Duodenal mucosa (tissue), 2 donors: Measurements from ENCODE around the gene SLN.

Experiments
- H3K27ac ChIP-seq: one replicate; pipeline ENCODE4 v1.7.0; 2013; ENCODE audit warnings: low read depth, low read length
- H3K27me3 ChIP-seq, 2 donors: one replicate each; pipeline ENCODE4 v1.7.0; 2013; ENCODE audit warnings: low read length in 2 of 2, control low read depth in 1 of 2; ENCODE audit not compliant: insufficient read depth in 2 of 2, control insufficient read depth in 1 of 2
- H3K36me3 ChIP-seq, 2 donors: one replicate each; pipeline ENCODE4 v1.7.0; 2013; ENCODE audit warnings: low read length in 2 of 2, control low read depth in 1 of 2; ENCODE audit not compliant: insufficient read depth in 2 of 2, control insufficient read depth in 1 of 2
- H3K4me1 ChIP-seq, 2 donors: one replicate each; pipeline ENCODE4 v1.7.0; 2013; ENCODE audit warnings: low read length in 2 of 2, control low read depth in 1 of 2; ENCODE audit not compliant: insufficient read depth in 2 of 2, control insufficient read depth in 1 of 2
- H3K4me3 ChIP-seq, 2 donors: one replicate each; pipeline ENCODE4 v1.7.0; 2013; ENCODE audit warnings: low read length in 2 of 2, low read depth in 1 of 2
- H3K9ac ChIP-seq, 2 donors: one replicate each; pipeline ENCODE4 v1.7.0; 2013; ENCODE audit warnings: low read length in 2 of 2, low read depth in 1 of 2
- H3K9me3 ChIP-seq, 2 donors: one replicate each; pipeline ENCODE4 v1.7.0; 2013; ENCODE audit warnings: low read length in 2 of 2, control low read depth in 1 of 2; ENCODE audit not compliant: control insufficient read depth in 1 of 2

Gene SLN

DNA sequence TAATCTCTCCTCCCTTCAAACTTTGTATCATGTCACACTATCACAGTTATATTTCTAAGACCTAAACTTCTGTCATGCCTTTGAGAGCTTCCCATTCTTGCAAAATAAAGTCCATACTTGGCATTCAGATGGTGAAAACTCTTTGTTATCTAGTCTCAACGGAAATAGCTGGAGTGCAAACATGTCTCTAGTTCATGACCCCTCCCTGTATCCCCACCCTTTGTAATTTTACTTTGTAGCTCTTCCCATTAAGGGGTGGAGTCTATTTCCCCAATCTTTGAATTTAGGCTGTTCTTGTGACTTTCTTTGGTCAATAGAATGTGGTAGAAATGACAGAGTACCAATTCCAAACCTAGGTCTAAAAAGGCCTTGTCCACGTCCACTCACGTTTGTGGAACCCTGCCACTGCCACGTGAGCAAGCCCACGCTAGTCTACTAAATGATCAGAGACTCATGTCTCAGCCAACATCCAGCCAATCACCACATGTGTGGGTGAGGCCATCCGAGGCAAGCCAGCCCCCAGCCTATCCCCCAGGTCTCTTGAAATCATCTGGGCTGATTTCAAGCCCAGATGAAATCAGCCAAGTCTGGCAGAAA is 23.4 kb downstream of the SLN start:
- Histone ChIP-seq H3K9me3 (no peaks in the 10 kb centered on the region), H3K27ac (no peak overlapping the region), H3K4me1 (no peaks in the 10 kb centered on the region)

GRCh38 chr11:107683807-107684206 is 28.0 kb downstream of the SLN start:
- Histone ChIP-seq H3K4me3 (no peak overlapping the region), H3K4me1 (no peaks in the 10 kb centered on the region), H3K27me3 (no peaks in the 10 kb centered on the region), H3K27ac (no peak overlapping the region), H3K9ac (no peak overlapping the region), H3K36me3 (no peaks in the 10 kb centered on the region), H3K9me3 (no peaks in the 10 kb centered on the region)

More for the DNA sequence above, 23.4 kb downstream of the SLN start:
- H3K36me3 ChIP-seq: no peaks in the 10 kb centered on the region
- H3K4me3 ChIP-seq: no peak overlapping the region
- H3K27me3 ChIP-seq: peaks cover 0 to 9% of the 10 kb centered on the region in 2 donors
- no peak overlapping the region for H3K9ac ChIP-seq

DNA sequence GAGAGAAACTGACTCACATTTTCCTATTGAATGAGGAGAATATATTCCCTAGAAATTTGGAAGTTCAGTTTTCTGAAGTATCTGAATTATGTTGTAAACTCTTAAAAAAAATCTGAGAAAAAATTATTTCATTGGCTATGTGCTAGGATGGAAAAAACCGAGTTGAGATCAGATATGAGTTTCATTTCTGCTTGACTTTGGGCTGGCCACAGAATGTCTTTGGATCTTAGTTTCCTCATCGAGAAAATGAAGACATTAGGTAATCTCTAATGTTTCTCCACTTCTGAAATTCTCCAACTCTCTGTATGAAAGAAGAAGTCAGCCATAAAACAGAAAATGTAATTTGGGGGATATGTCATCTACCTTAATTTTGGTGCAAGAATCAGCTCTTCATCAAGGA is 28.8 kb downstream of the SLN start:
- no peak overlapping the region for H3K27ac ChIP-seq
- H3K9me3 ChIP-seq: no peaks in the 10 kb centered on the region
- H3K4me3 ChIP-seq: no peak overlapping the region
- no peaks in the 10 kb centered on the region for H3K36me3 ChIP-seq
- H3K4me1 ChIP-seq: no peaks in the 10 kb centered on the region
- H3K27me3 ChIP-seq: no peaks in the 10 kb centered on the region
- no peak overlapping the region for H3K9ac ChIP-seq

DNA sequence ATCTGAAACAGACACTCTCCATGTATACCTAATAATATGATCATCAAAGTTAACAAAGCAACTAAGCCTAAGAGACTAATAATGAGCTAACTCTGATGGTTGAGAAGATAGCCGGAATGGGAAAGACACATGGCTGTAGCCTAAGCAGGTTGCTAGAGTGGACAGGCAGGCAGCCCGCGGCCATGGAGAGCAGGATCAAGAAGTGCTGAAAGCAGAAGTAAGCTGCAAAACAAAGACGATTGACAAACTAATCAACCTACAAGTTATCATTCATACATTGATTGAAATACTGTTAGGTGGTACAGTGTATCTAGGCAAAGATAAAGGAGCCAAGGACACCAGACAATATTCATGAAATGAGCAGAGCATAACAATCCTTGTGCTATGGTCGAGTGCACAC is 29.3 kb downstream of the SLN start:
- Histone ChIP-seq H3K36me3 (no peaks in the 10 kb centered on the region), H3K4me1 (no peaks in the 10 kb centered on the region), H3K27ac (no peak overlapping the region), H3K27me3 (no peaks in the 10 kb centered on the region), H3K9ac (no peak overlapping the region), H3K9me3 (no peaks in the 10 kb centered on the region), H3K4me3 (no peak overlapping the region)

- Histone ChIP-seq H3K9ac (no peak overlapping the region), H3K27me3 (no peaks in the 10 kb centered on the region), H3K4me3 (no peak overlapping the region), H3K27ac (no peak overlapping the region), H3K9me3 (no peaks in the 10 kb centered on the region), H3K36me3 (no peaks in the 10 kb centered on the region), H3K4me1 (no peaks in the 10 kb centered on the region)
These were observed 29.7 kb downstream of the SLN start for GRCh38 chr11:107682171-107682570.

DNA sequence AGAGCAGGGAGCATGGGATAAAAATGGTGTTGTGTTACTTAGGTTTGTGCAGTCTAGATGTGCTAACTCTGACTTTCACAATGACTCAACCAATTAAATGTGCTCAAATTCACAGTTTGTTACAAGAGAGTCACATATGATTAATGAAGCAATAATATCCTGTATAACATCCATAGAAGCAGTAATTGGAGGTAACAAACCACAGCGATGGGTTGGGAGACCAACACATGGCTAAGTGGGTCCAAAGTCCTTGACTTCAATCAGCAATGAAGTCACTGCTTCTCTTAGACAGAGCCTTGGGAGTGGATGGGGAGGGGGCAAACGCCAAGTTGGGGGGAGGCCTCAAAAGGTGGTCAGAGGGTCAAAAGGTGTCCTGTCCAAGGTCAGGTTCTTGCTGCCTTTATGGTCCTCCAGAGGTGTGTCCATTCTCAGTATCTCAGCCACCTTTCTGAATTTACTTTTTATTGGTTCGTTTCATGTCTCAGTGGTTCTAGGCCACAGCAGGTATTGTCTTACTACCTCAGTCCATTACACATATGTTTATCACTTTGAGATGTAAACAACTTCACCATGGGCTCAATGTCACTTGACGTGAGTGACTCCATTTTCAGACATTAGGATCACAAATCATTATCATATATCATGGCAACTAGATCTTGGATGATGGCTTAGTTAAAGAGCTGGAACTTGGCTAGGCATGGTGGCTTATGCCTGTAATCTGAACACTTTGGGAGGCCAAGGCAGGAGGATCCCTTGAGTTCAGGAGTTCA is 32.4 kb downstream of the SLN start:
- H3K27me3 ChIP-seq: no peaks in the 10 kb centered on the region
- no peaks in the 10 kb centered on the region for H3K36me3 ChIP-seq
- no peak overlapping the region for H3K27ac ChIP-seq
- H3K4me1 ChIP-seq: no peaks in the 10 kb centered on the region
- H3K4me3 ChIP-seq: no peak overlapping the region
- no peak overlapping the region for H3K9ac ChIP-seq
- H3K9me3 ChIP-seq: no peaks in the 10 kb centered on the region

DNA sequence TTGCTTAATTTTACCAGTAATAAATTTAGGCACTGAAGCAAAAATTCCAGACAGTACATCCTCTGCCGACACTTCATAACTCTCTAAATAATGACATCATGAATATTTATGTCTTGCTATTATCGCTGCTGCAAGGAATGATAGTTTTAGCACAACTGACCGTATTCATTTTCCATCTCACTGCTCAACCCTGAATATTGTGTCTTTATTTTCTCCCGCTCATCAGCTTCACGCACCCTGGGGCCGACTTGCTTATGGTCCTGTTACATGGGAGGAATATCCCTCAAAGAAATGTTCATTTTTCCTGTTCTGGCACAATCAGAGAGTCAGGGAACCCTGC is 33.3 kb downstream of the SLN start:
- Histone ChIP-seq H3K9me3 (no peaks in the 10 kb centered on the region), H3K4me3 (no peak overlapping the region), H3K9ac (no peak overlapping the region), H3K4me1 (no peaks in the 10 kb centered on the region), H3K27ac (no peak overlapping the region), H3K36me3 (no peaks in the 10 kb centered on the region), H3K27me3 (no peaks in the 10 kb centered on the region)

GRCh38 chr11:107677924-107678631 is 33.8 kb downstream of the SLN start:
- Histone ChIP-seq H3K36me3 (no peaks in the 10 kb centered on the region), H3K4me3 (no peak overlapping the region), H3K4me1 (no peaks in the 10 kb centered on the region), H3K9ac (no peak overlapping the region), H3K27me3 (no peaks in the 10 kb centered on the region), H3K9me3 (no peaks in the 10 kb centered on the region), H3K27ac (no peak overlapping the region)

DNA sequence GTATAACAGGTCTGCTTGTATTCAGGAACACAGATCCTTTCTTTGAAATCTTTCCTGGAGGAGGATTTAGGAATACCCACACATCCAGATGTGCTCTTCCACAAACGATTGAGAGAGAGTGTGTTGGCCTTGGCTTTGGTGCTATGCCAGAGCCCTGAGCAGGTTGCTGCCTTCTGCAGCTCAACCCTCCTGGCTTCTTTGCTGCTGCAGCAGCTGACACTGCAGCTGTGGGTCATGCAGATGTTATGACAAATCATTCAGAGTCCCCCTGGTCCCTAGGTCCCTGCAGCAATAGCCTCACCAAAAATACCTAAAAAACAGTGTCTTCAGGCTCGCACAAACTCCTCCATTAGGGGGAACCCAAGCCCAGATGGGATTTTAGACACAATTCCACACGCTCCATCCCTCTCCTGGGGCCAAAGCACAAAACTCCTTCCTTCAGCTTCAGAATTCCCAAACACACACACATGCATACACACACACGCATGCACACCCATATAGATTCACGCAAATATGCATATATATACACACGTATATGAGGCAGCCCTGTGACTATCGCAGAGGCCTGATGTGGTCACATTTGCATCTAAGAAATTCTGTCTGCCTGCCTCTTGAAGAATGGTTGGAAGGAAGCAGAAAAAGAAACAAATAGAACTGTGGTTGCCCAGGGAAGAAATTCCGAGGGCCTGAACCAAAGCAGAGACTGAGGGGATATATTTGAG is 35.4 kb downstream of the SLN start:
- Histone ChIP-seq H3K9me3 (no peaks in the 10 kb centered on the region), H3K27me3 (peaks cover 0 to 2% of the 10 kb centered on the region in 2 donors), H3K9ac (no peak overlapping the region), H3K27ac (no peak overlapping the region), H3K36me3 (no peaks in the 10 kb centered on the region), H3K4me1 (no peaks in the 10 kb centered on the region), H3K4me3 (no peak overlapping the region)

GRCh38 chr11:107675902-107676301 is 36.0 kb downstream of the SLN start:
- H3K9ac ChIP-seq: no peak overlapping the region
- H3K27me3 ChIP-seq: peaks cover 0 to 3% of the 10 kb centered on the region in 2 donors
- H3K4me1 ChIP-seq: no peaks in the 10 kb centered on the region
- H3K4me3 ChIP-seq: no peak overlapping the region
- H3K27ac ChIP-seq: no peak overlapping the region
- H3K36me3 ChIP-seq: no peaks in the 10 kb centered on the region
- no peaks in the 10 kb centered on the region for H3K9me3 ChIP-seq
